H1 (cell line): Measurements from ENCODE around the gene CCL26. TPM values are rescaled to one million over a fixed set of nuclear protein-coding genes. Genes with fewer than 3 reads are reported as not detected.

ENCODE experiments used
- CTCF ChIA-PET: fragments of 300-600 bp; sonication (Branson Sonifier 250); formaldehyde crosslinking; loops from one replicate; lab custom pipeline; 2021; ENCODE audit not compliant: partially characterized antibody; lab: Charles Lee
- POLR2A ChIA-PET: fragments of 300-600 bp; sonication (Branson Sonifier 250); formaldehyde crosslinking; loops from one replicate; lab custom pipeline; 2021; ENCODE audit warnings: inconsistent platforms; ENCODE audit not compliant: partially characterized antibody; lab: Charles Lee
- DNase-seq, 2 experiments: peaks; one replicate each; pipeline versions ENCODE4 v3.0.0 to v3.0.0-alpha.2; 2010 to 2022; ENCODE audit warnings: low spot score in 2 of 2, low read depth in 1 of 2, mixed read lengths in 1 of 2
- FAIRE-seq: peaks from 2 replicates; lab custom pipeline; 2011; peaks lifted over from hg19 to GRCh38; lab: Jason Lieb, UNC
- H2AFZ ChIP-seq: 2 replicates; pipeline ENCODE4 v1.8.1; 2012; ENCODE audit warnings: low read length, inconsistent platforms
- H2AK5ac ChIP-seq: 2 replicates; pipeline ENCODE4 v1.6.1; 2013; ENCODE audit warnings: low read depth, low read length
- H2BK120ac ChIP-seq: replicated peaks from 2 replicates; pipeline ENCODE3; 2013; ENCODE audit warnings: low read depth, low read length, inconsistent platforms
- H2BK12ac ChIP-seq: 2 replicates; pipeline ENCODE4 v1.6.1; 2013; ENCODE audit warnings: low read depth, low read length
- H2BK15ac ChIP-seq: 2 replicates; pipeline ENCODE4 v1.6.1; 2013; ENCODE audit warnings: low read length
- H2BK20ac ChIP-seq: 2 replicates; pipeline ENCODE4 v1.6.1; 2013; ENCODE audit warnings: low read length
- H2BK5ac ChIP-seq: 2 replicates; pipeline ENCODE4 v1.6.1; 2013; ENCODE audit warnings: low read depth, low read length
- H3K14ac ChIP-seq: 2 replicates; pipeline ENCODE4 v1.6.1; 2013; ENCODE audit warnings: inconsistent platforms; ENCODE audit not compliant: insufficient read length
- H3K18ac ChIP-seq: 2 replicates; pipeline ENCODE4 v1.6.1; 2013; ENCODE audit warnings: low read length; ENCODE audit errors: extremely low read depth
- H3K23ac ChIP-seq: 2 replicates; pipeline ENCODE4 v1.6.1; 2013; ENCODE audit warnings: inconsistent platforms; ENCODE audit not compliant: insufficient read length
- H3K23me2 ChIP-seq: 2 replicates; pipeline ENCODE4 v1.6.1; 2013; ENCODE audit warnings: low read depth, low read length
- H3K27ac ChIP-seq: 2 replicates; pipeline ENCODE4 v1.6.1; 2011; ENCODE audit warnings: low read depth, low read length, inconsistent platforms
- H3K27me3 ChIP-seq, 4 experiments: replicated peaks in 1 of 4; 1 replicate in 1 of 4; 2 replicates in 3 of 4; pipeline versions ENCODE4 v1.6.1 to v1.8.1; 2011 to 2013; ENCODE audit warnings: low read length in 3 of 4, mild to moderate bottlenecking in 3 of 4, inconsistent platforms in 2 of 4, mixed read lengths in 2 of 4, moderate library complexity in 1 of 4; ENCODE audit not compliant: control insufficient read depth in 3 of 4, insufficient read depth in 3 of 4; ENCODE audit errors: extremely low read depth in 1 of 4
- H3K36me3 ChIP-seq, 4 experiments: 2 replicates each; pipeline versions ENCODE4 v1.6.1 to v1.8.1; 2011 to 2013; ENCODE audit warnings: mild to moderate bottlenecking in 4 of 4, low read length in 3 of 4, moderate library complexity in 2 of 4, control low read depth in 1 of 4, inconsistent platforms in 1 of 4; ENCODE audit not compliant: insufficient read depth in 4 of 4, control insufficient read depth in 2 of 4
- H3K4ac ChIP-seq: replicated peaks from 2 replicates; pipeline ENCODE3; 2013; ENCODE audit warnings: low read length, low read depth, mixed read lengths, inconsistent platforms; ENCODE audit not compliant: insufficient read length
- H3K4me1 ChIP-seq, 4 experiments: replicated peaks in 1 of 4; 1 replicate in 1 of 4; 2 replicates in 3 of 4; pipeline versions ENCODE4 v1.6.1 to v1.8.1; 2011 to 2013; ENCODE audit warnings: low read length in 3 of 4, inconsistent platforms in 2 of 4, mixed read lengths in 1 of 4; ENCODE audit not compliant: insufficient read depth in 4 of 4, control insufficient read depth in 3 of 4
- H3K4me2 ChIP-seq, 2 experiments: 2 replicates each; pipeline versions ENCODE4 v1.6.1 to v1.8.1; 2011 to 2013; ENCODE audit warnings: low read depth in 2 of 2, low read length in 2 of 2, control low read depth in 1 of 2, inconsistent platforms in 1 of 2, mild to moderate bottlenecking in 1 of 2; ENCODE audit not compliant: insufficient read depth in 1 of 2
- H3K4me3 ChIP-seq, 4 experiments: fragments of 200-600, 300-600 bp in 1 of 4; sonication (generic), shearing (Covaris generic), sonication (Bioruptor Twin) in 1 of 4; 2 replicates each; pipeline versions ENCODE4 v1.5.1 to v1.8.1; 2011 to 2016; ENCODE audit warnings: low read length in 4 of 4, low read depth in 3 of 4, control low read depth in 2 of 4, inconsistent platforms in 2 of 4, mild to moderate bottlenecking in 2 of 4, mixed read lengths in 1 of 4, moderate library complexity in 1 of 4; ENCODE audit not compliant: insufficient read depth in 2 of 4; ENCODE audit errors: extremely low read depth in 1 of 4
- H3K56ac ChIP-seq: replicated peaks from 2 replicates; pipeline ENCODE3; 2013; ENCODE audit warnings: low read depth, mild to moderate bottlenecking, mixed read lengths, low read length, inconsistent platforms; ENCODE audit not compliant: insufficient read length
- H3K79me1 ChIP-seq: 2 replicates; pipeline ENCODE4 v1.6.1; 2013; ENCODE audit warnings: low read depth, low read length, control low read depth
- H3K79me2 ChIP-seq, 2 experiments: 2 replicates each; pipeline versions ENCODE4 v1.6.1 to v1.8.1; 2012 to 2013; ENCODE audit warnings: low read length in 2 of 2, mild to moderate bottlenecking in 2 of 2, inconsistent platforms in 1 of 2; ENCODE audit not compliant: insufficient read depth in 2 of 2, control insufficient read depth in 1 of 2
- H3K9ac ChIP-seq, 4 experiments: replicated peaks in 1 of 4; 1 replicate in 1 of 4; 2 replicates in 3 of 4; pipeline versions ENCODE4 v1.6.1 to v1.8.1; 2011 to 2013; ENCODE audit warnings: low read depth in 3 of 4, low read length in 3 of 4, control low read depth in 2 of 4, mild to moderate bottlenecking in 2 of 4, moderate library complexity in 2 of 4, inconsistent platforms in 1 of 4; ENCODE audit errors: extremely low read depth in 1 of 4
- H3K9me3 ChIP-seq, 2 experiments: 2 replicates each; pipeline versions ENCODE4 v1.6.1 to v1.8.1; 2012 to 2013; ENCODE audit warnings: mild to moderate bottlenecking in 2 of 2, moderate library complexity in 2 of 2, control low read depth in 1 of 2, inconsistent platforms in 1 of 2, low read depth in 1 of 2, low read length in 1 of 2, mixed read lengths in 1 of 2; ENCODE audit not compliant: insufficient read depth in 2 of 2
- H4K20me1 ChIP-seq, 2 experiments: replicated peaks in 1 of 2; 2 replicates each; pipeline versions ENCODE3 to v1.8.1; 2011 to 2013; ENCODE audit warnings: inconsistent platforms in 2 of 2, low read length in 2 of 2, mild to moderate bottlenecking in 1 of 2; ENCODE audit not compliant: insufficient read depth in 2 of 2, control insufficient read depth in 1 of 2
- H4K5ac ChIP-seq: 2 replicates; pipeline ENCODE4 v1.6.1; 2013; ENCODE audit warnings: low read length, low read depth, mixed read lengths, inconsistent platforms; ENCODE audit not compliant: insufficient read length
- H4K8ac ChIP-seq: 2 replicates; pipeline ENCODE4 v1.8.0; 2013; ENCODE audit warnings: mild to moderate bottlenecking, moderate library complexity, low read length, inconsistent platforms; ENCODE audit not compliant: insufficient read depth; ENCODE audit errors: extremely low read depth
- H4K91ac ChIP-seq: replicated peaks from 2 replicates; pipeline ENCODE3; 2013; ENCODE audit warnings: low read length, mixed read lengths, inconsistent platforms; ENCODE audit not compliant: insufficient read length
- ATF2 ChIP-seq: IDR thresholded peaks from 2 replicates; pipeline ENCODE4 v1.6.1; 2012; ENCODE audit warnings: low read length, inconsistent platforms
- ATF3 ChIP-seq: IDR thresholded peaks from 2 replicates; pipeline ENCODE4 v1.6.1; 2011; ENCODE audit warnings: low read depth, mild to moderate bottlenecking, low read length; ENCODE audit not compliant: insufficient read depth
- BACH1 ChIP-seq: IDR thresholded peaks from 2 replicates; pipeline ENCODE4 v1.6.1; 2012; ENCODE audit warnings: low read length, improper control_type of control experiment
- CHD2 ChIP-seq: IDR thresholded peaks from 2 replicates; pipeline ENCODE4 v1.6.1; 2012; ENCODE audit warnings: low read length, improper control_type of control experiment
- KDM4A ChIP-seq: IDR thresholded peaks from one replicate; pipeline ENCODE4 v1.7.1; 2012; ENCODE audit warnings: low read depth, mild to moderate bottlenecking, moderate library complexity, low read length, inconsistent platforms; ENCODE audit not compliant: severe bottlenecking
- MAX ChIP-seq: IDR thresholded peaks from 2 replicates; pipeline ENCODE4 v1.6.1; 2012; ENCODE audit warnings: inconsistent platforms
- POLR2AphosphoS5 ChIP-seq: IDR thresholded peaks from 2 replicates; pipeline ENCODE4 v1.6.1; 2011; ENCODE audit warnings: low read depth, low read length
- SIRT6 ChIP-seq: IDR thresholded peaks from one replicate; pipeline ENCODE4 v1.7.1; 2012; ENCODE audit warnings: low read length, inconsistent platforms
- SIX5 ChIP-seq: IDR thresholded peaks from 2 replicates; pipeline ENCODE4 v1.6.1; 2011; ENCODE audit warnings: mild to moderate bottlenecking, low read depth, low read length
- TAF7 ChIP-seq: optimal IDR thresholded peaks from 2 replicates; pipeline ENCODE3; 2011; ENCODE audit warnings: low read depth, mild to moderate bottlenecking, inconsistent platforms, low read length, moderate library complexity, borderline replicate concordance
- TCF12 ChIP-seq: IDR thresholded peaks from 2 replicates; pipeline ENCODE4 v1.6.1; 2011; ENCODE audit warnings: low read depth, mild to moderate bottlenecking, low read length
- WGBS, 2 experiments: shearing (Covaris generic) in 1 of 2; methylation state at CpG; one replicate each; pipeline versions ENCODE4 v1.1.6 to v1.1.7; 2013 to 2015; ENCODE audit warnings: low lambda C conversion rate in 2 of 2, mixed read lengths in 2 of 2, inconsistent platforms in 1 of 2, low coverage in 1 of 2, missing lambda C conversion rate in 1 of 2; ENCODE audit not compliant: insufficient replicate concordance in 2 of 2, insufficient coverage in 1 of 2, insufficient read length in 1 of 2; ENCODE audit errors: extremely low coverage in 1 of 2, missing lambda C conversion rate in 1 of 2; 5-methylcytosine and 5-hydroxymethylcytosine counted together
- polyA plus RNA-seq, 7 experiments: library from polyadenylated mRNA; depleted of rRNA in 3 of 7; stranded (reverse) in 5 of 7; unstranded in 2 of 7; fragments of >200 nt in 5 of 7; fragments of 200-250 nt in 2 of 7; gene quantifications; 1 replicate in 5 of 7; 2 replicates in 1 of 7; 4 replicates in 1 of 7; pipeline versions ENCODE4 v1.2.1 to v1.2.3, GENCODE V29; 2011 to 2013; ENCODE audit warnings: missing spikeins in 2 of 7, mixed read lengths in 2 of 7
- total RNA-seq: library from RNA; stranded (reverse); fragmentation: NEBNext Ultra II Directional; extraction: Animal tissue kit (Norgen Biotek cat#: 25700); gene quantifications from 2 replicates; pipeline ENCODE4 v1.2.1, GENCODE V29; 2021

CCL26 gene
- total and polyA plus RNA-seq, 2 of the 8 experiments (the other 6 are each of a cell fraction or from before 2014, with no cell fraction given): 8.7 to 14.9 TPM

- CTCF ChIA-PET: interaction anchor here (0.6 to 5.3 kb wide), 6 partner anchors 13 to 205 kb away, joined by 3 to 39 read pairs (median 4); no protein-coding TSS in a partner anchor
- H2AFZ ChIP-seq: no peak overlapping the region
- TF ChIP-seq MAX: no peak
- no peak for TF ChIP-seq SIX5
- no peak for TF ChIP-seq TAF7
- no peak for TF ChIP-seq KDM4A
- no peak for TF ChIP-seq ATF2
- no peak for TF ChIP-seq BACH1
- no peak for TF ChIP-seq CHD2
- no peak for TF ChIP-seq TCF12
- TF ChIP-seq ATF3: no peak
- TF ChIP-seq POLR2AphosphoS5: no peak
- TF ChIP-seq SIRT6: no peak
- TF ChIP-seq, all 59 proteins: peak for 0
- Histone ChIP-seq H3K14ac (no peak overlapping the region), H3K23ac (no peak overlapping the region), H4K5ac (no peak overlapping the region), H3K9me3 (no peaks in the 10 kb centered on the region), H3K36me3 (no peaks in the 10 kb centered on the region), H3K9ac (no peak overlapping the region), H2BK12ac (no peak overlapping the region), H2BK120ac (no peak overlapping the region), H2BK5ac (no peak overlapping the region), H4K91ac (no peak overlapping the region), H3K4me2 (no peak overlapping the region), H3K27ac (no peak overlapping the region), H3K79me2 (no peaks in the 10 kb centered on the region), H3K4ac (no peak overlapping the region), H2BK15ac (no peak overlapping the region), H3K56ac (no peak overlapping the region), H3K4me1 (peaks cover 0 to 7% (median 4%) of the 10 kb centered on the region in 4 experiments; a peak in 5 of 7 replicates), H3K79me1 (no peaks in the 10 kb centered on the region), H3K27me3 (no peaks in the 10 kb centered on the region), H2AK5ac (no peak overlapping the region), H2BK20ac (0 out of 2 replicates have a peak overlapping the region, but pooled peaks have one; percentile 72), H3K23me2 (peaks cover 3% of the 10 kb centered on the region; the same call in 1 of the 2 replicates), H4K20me1 (no peaks in the 10 kb centered on the region), H4K8ac (no peak overlapping the region), H3K18ac (no peak overlapping the region), H3K4me3 (no peak overlapping the region)
- FAIRE-seq (no peak), DNase-seq (no peak)
- POLR2A ChIA-PET: no interaction called here
- WGBS, 2 experiments: 92% methylated on average over 4 of the region's 4 CpGs; no CpG with 5 or more reads in 1 of the 2 experiments
Observed at GRCh38 chr7:75743455-75743859, 28.6 kb downstream of the CCL26 start.
